H1 (cell line): ENCODE results near the gene NUDT7. TPM values are rescaled to one million over a fixed set of nuclear protein-coding genes. Genes with fewer than 3 reads are reported as not detected.

Experiments used
- CTCF ChIA-PET: fragments of 300-600 bp; sonication (Branson Sonifier 250); formaldehyde crosslinking; loops from one replicate; lab custom pipeline; 2021; ENCODE audit not compliant: partially characterized antibody; lab: Charles Lee
- POLR2A ChIA-PET: fragments of 300-600 bp; sonication (Branson Sonifier 250); formaldehyde crosslinking; loops from one replicate; lab custom pipeline; 2021; ENCODE audit warnings: inconsistent platforms; ENCODE audit not compliant: partially characterized antibody; lab: Charles Lee
- DNase-seq, 2 experiments: peaks; one replicate each; pipeline versions ENCODE4 v3.0.0 to v3.0.0-alpha.2; 2010 to 2022; ENCODE audit warnings: low spot score in 2 of 2, low read depth in 1 of 2, mixed read lengths in 1 of 2
- FAIRE-seq: peaks from 2 replicates; lab custom pipeline; 2011; peaks lifted over from hg19 to GRCh38; lab: Jason Lieb, UNC
- H2AFZ ChIP-seq: 2 replicates; pipeline ENCODE4 v1.8.1; 2012; ENCODE audit warnings: low read length, inconsistent platforms
- H2AK5ac ChIP-seq: 2 replicates; pipeline ENCODE4 v1.6.1; 2013; ENCODE audit warnings: low read depth, low read length
- H2BK120ac ChIP-seq: replicated peaks from 2 replicates; pipeline ENCODE3; 2013; ENCODE audit warnings: low read depth, low read length, inconsistent platforms
- H2BK12ac ChIP-seq: 2 replicates; pipeline ENCODE4 v1.6.1; 2013; ENCODE audit warnings: low read depth, low read length
- H2BK15ac ChIP-seq: 2 replicates; pipeline ENCODE4 v1.6.1; 2013; ENCODE audit warnings: low read length
- H2BK20ac ChIP-seq: 2 replicates; pipeline ENCODE4 v1.6.1; 2013; ENCODE audit warnings: low read length
- H2BK5ac ChIP-seq: 2 replicates; pipeline ENCODE4 v1.6.1; 2013; ENCODE audit warnings: low read depth, low read length
- H3K14ac ChIP-seq: 2 replicates; pipeline ENCODE4 v1.6.1; 2013; ENCODE audit warnings: inconsistent platforms; ENCODE audit not compliant: insufficient read length
- H3K18ac ChIP-seq: 2 replicates; pipeline ENCODE4 v1.6.1; 2013; ENCODE audit warnings: low read length; ENCODE audit errors: extremely low read depth
- H3K23ac ChIP-seq: 2 replicates; pipeline ENCODE4 v1.6.1; 2013; ENCODE audit warnings: inconsistent platforms; ENCODE audit not compliant: insufficient read length
- H3K23me2 ChIP-seq: 2 replicates; pipeline ENCODE4 v1.6.1; 2013; ENCODE audit warnings: low read depth, low read length
- H3K27ac ChIP-seq: 2 replicates; pipeline ENCODE4 v1.6.1; 2011; ENCODE audit warnings: low read depth, low read length, inconsistent platforms
- H3K27me3 ChIP-seq, 4 experiments: replicated peaks in 1 of 4; 1 replicate in 1 of 4; 2 replicates in 3 of 4; pipeline versions ENCODE4 v1.6.1 to v1.8.1; 2011 to 2013; ENCODE audit warnings: low read length in 3 of 4, mild to moderate bottlenecking in 3 of 4, inconsistent platforms in 2 of 4, mixed read lengths in 2 of 4, moderate library complexity in 1 of 4; ENCODE audit not compliant: control insufficient read depth in 3 of 4, insufficient read depth in 3 of 4; ENCODE audit errors: extremely low read depth in 1 of 4
- H3K36me3 ChIP-seq, 4 experiments: 2 replicates each; pipeline versions ENCODE4 v1.6.1 to v1.8.1; 2011 to 2013; ENCODE audit warnings: mild to moderate bottlenecking in 4 of 4, low read length in 3 of 4, moderate library complexity in 2 of 4, control low read depth in 1 of 4, inconsistent platforms in 1 of 4; ENCODE audit not compliant: insufficient read depth in 4 of 4, control insufficient read depth in 2 of 4
- H3K4ac ChIP-seq: replicated peaks from 2 replicates; pipeline ENCODE3; 2013; ENCODE audit warnings: low read length, low read depth, mixed read lengths, inconsistent platforms; ENCODE audit not compliant: insufficient read length
- H3K4me1 ChIP-seq, 4 experiments: replicated peaks in 1 of 4; 1 replicate in 1 of 4; 2 replicates in 3 of 4; pipeline versions ENCODE4 v1.6.1 to v1.8.1; 2011 to 2013; ENCODE audit warnings: low read length in 3 of 4, inconsistent platforms in 2 of 4, mixed read lengths in 1 of 4; ENCODE audit not compliant: insufficient read depth in 4 of 4, control insufficient read depth in 3 of 4
- H3K4me2 ChIP-seq, 2 experiments: 2 replicates each; pipeline versions ENCODE4 v1.6.1 to v1.8.1; 2011 to 2013; ENCODE audit warnings: low read depth in 2 of 2, low read length in 2 of 2, control low read depth in 1 of 2, inconsistent platforms in 1 of 2, mild to moderate bottlenecking in 1 of 2; ENCODE audit not compliant: insufficient read depth in 1 of 2
- H3K4me3 ChIP-seq, 4 experiments: fragments of 200-600, 300-600 bp in 1 of 4; sonication (generic), shearing (Covaris generic), sonication (Bioruptor Twin) in 1 of 4; 2 replicates each; pipeline versions ENCODE4 v1.5.1 to v1.8.1; 2011 to 2016; ENCODE audit warnings: low read length in 4 of 4, low read depth in 3 of 4, control low read depth in 2 of 4, inconsistent platforms in 2 of 4, mild to moderate bottlenecking in 2 of 4, mixed read lengths in 1 of 4, moderate library complexity in 1 of 4; ENCODE audit not compliant: insufficient read depth in 2 of 4; ENCODE audit errors: extremely low read depth in 1 of 4
- H3K56ac ChIP-seq: replicated peaks from 2 replicates; pipeline ENCODE3; 2013; ENCODE audit warnings: low read depth, mild to moderate bottlenecking, mixed read lengths, low read length, inconsistent platforms; ENCODE audit not compliant: insufficient read length
- H3K79me1 ChIP-seq: 2 replicates; pipeline ENCODE4 v1.6.1; 2013; ENCODE audit warnings: low read depth, low read length, control low read depth
- H3K79me2 ChIP-seq, 2 experiments: 2 replicates each; pipeline versions ENCODE4 v1.6.1 to v1.8.1; 2012 to 2013; ENCODE audit warnings: low read length in 2 of 2, mild to moderate bottlenecking in 2 of 2, inconsistent platforms in 1 of 2; ENCODE audit not compliant: insufficient read depth in 2 of 2, control insufficient read depth in 1 of 2
- H3K9ac ChIP-seq, 4 experiments: replicated peaks in 1 of 4; 1 replicate in 1 of 4; 2 replicates in 3 of 4; pipeline versions ENCODE4 v1.6.1 to v1.8.1; 2011 to 2013; ENCODE audit warnings: low read depth in 3 of 4, low read length in 3 of 4, control low read depth in 2 of 4, mild to moderate bottlenecking in 2 of 4, moderate library complexity in 2 of 4, inconsistent platforms in 1 of 4; ENCODE audit errors: extremely low read depth in 1 of 4
- H3K9me3 ChIP-seq, 2 experiments: 2 replicates each; pipeline versions ENCODE4 v1.6.1 to v1.8.1; 2012 to 2013; ENCODE audit warnings: mild to moderate bottlenecking in 2 of 2, moderate library complexity in 2 of 2, control low read depth in 1 of 2, inconsistent platforms in 1 of 2, low read depth in 1 of 2, low read length in 1 of 2, mixed read lengths in 1 of 2; ENCODE audit not compliant: insufficient read depth in 2 of 2
- H4K20me1 ChIP-seq, 2 experiments: replicated peaks in 1 of 2; 2 replicates each; pipeline versions ENCODE3 to v1.8.1; 2011 to 2013; ENCODE audit warnings: inconsistent platforms in 2 of 2, low read length in 2 of 2, mild to moderate bottlenecking in 1 of 2; ENCODE audit not compliant: insufficient read depth in 2 of 2, control insufficient read depth in 1 of 2
- H4K5ac ChIP-seq: 2 replicates; pipeline ENCODE4 v1.6.1; 2013; ENCODE audit warnings: low read length, low read depth, mixed read lengths, inconsistent platforms; ENCODE audit not compliant: insufficient read length
- H4K8ac ChIP-seq: 2 replicates; pipeline ENCODE4 v1.8.0; 2013; ENCODE audit warnings: mild to moderate bottlenecking, moderate library complexity, low read length, inconsistent platforms; ENCODE audit not compliant: insufficient read depth; ENCODE audit errors: extremely low read depth
- H4K91ac ChIP-seq: replicated peaks from 2 replicates; pipeline ENCODE3; 2013; ENCODE audit warnings: low read length, mixed read lengths, inconsistent platforms; ENCODE audit not compliant: insufficient read length
- BACH1 ChIP-seq: IDR thresholded peaks from 2 replicates; pipeline ENCODE4 v1.6.1; 2012; ENCODE audit warnings: low read length, improper control_type of control experiment
- EP300 ChIP-seq, 2 experiments: IDR thresholded peaks; 1 replicate in 1 of 2; 2 replicates in 1 of 2; pipeline ENCODE4 v1.6.1; 2011 to 2012; ENCODE audit warnings: low read depth in 2 of 2, low read length in 2 of 2, mild to moderate bottlenecking in 2 of 2, borderline replicate concordance in 1 of 2, inconsistent platforms in 1 of 2, moderate library complexity in 1 of 2
- MAFK ChIP-seq: IDR thresholded peaks from 2 replicates; pipeline ENCODE4 v1.6.1; 2012; ENCODE audit warnings: low read depth, mild to moderate bottlenecking, improper control_type of control experiment, low read length
- NRF1 ChIP-seq: IDR thresholded peaks from 2 replicates; pipeline ENCODE4 v1.6.1; 2011; ENCODE audit warnings: mild to moderate bottlenecking, low read depth, low read length, improper control_type of control experiment
- PHF8 ChIP-seq: fragments of 200-600 bp; sonication (generic); conservative IDR thresholded peaks from 2 replicates; pipeline ENCODE4 v1.7.1; 2012; ENCODE audit warnings: low read depth, mild to moderate bottlenecking, inconsistent platforms, low read length, moderate library complexity
- POU5F1 ChIP-seq: IDR thresholded peaks from 2 replicates; pipeline ENCODE4 v1.6.1; 2011; ENCODE audit warnings: low read depth, mild to moderate bottlenecking, low read length, moderate library complexity
- SIN3A ChIP-seq, 2 experiments: IDR thresholded peaks in 1 of 2; conservative IDR thresholded peaks in 1 of 2; 2 replicates each; pipeline ENCODE4 v1.6.1; 2011 to 2012; ENCODE audit warnings: low read length in 2 of 2, improper control_type of control experiment in 1 of 2, low read depth in 1 of 2, mild to moderate bottlenecking in 1 of 2
- TBP ChIP-seq: IDR thresholded peaks from 2 replicates; pipeline ENCODE4 v1.6.1; 2011; ENCODE audit warnings: low read depth, low read length, improper control_type of control experiment
- WGBS, 2 experiments: shearing (Covaris generic) in 1 of 2; methylation state at CpG; one replicate each; pipeline versions ENCODE4 v1.1.6 to v1.1.7; 2013 to 2015; ENCODE audit warnings: low lambda C conversion rate in 2 of 2, mixed read lengths in 2 of 2, inconsistent platforms in 1 of 2, low coverage in 1 of 2, missing lambda C conversion rate in 1 of 2; ENCODE audit not compliant: insufficient replicate concordance in 2 of 2, insufficient coverage in 1 of 2, insufficient read length in 1 of 2; ENCODE audit errors: extremely low coverage in 1 of 2, missing lambda C conversion rate in 1 of 2; 5-methylcytosine and 5-hydroxymethylcytosine counted together
- polyA plus RNA-seq, 7 experiments: library from polyadenylated mRNA; depleted of rRNA in 3 of 7; stranded (reverse) in 5 of 7; unstranded in 2 of 7; fragments of >200 nt in 5 of 7; fragments of 200-250 nt in 2 of 7; gene quantifications; 1 replicate in 5 of 7; 2 replicates in 1 of 7; 4 replicates in 1 of 7; pipeline versions ENCODE4 v1.2.1 to v1.2.3, GENCODE V29; 2011 to 2013; ENCODE audit warnings: missing spikeins in 2 of 7, mixed read lengths in 2 of 7
- total RNA-seq: library from RNA; stranded (reverse); fragmentation: NEBNext Ultra II Directional; extraction: Animal tissue kit (Norgen Biotek cat#: 25700); gene quantifications from 2 replicates; pipeline ENCODE4 v1.2.1, GENCODE V29; 2021
- TF ChIP-seq, protein P1 (sequence below): IDR thresholded peaks from 2 replicates; pipeline ENCODE4 v1.6.1; 2012; ENCODE audit warnings: low read length, inconsistent platforms
- TF ChIP-seq, protein P2 (sequence below): IDR thresholded peaks from 2 replicates; pipeline ENCODE4 v1.6.1; 2012; ENCODE audit warnings: inconsistent platforms
- TF ChIP-seq, protein P3 (sequence below): IDR thresholded peaks from 2 replicates; pipeline ENCODE4 v1.6.1; 2011; ENCODE audit warnings: low read length, improper control_type of control experiment

Gene NUDT7
- total and polyA plus RNA-seq, 2 of the 8 experiments (the other 6 are each of a cell fraction or from before 2014, with no cell fraction given): 8.8 to 19.7 TPM

- Histone ChIP-seq H3K18ac (no peak overlapping the region), H2BK5ac (no peak overlapping the region), H4K5ac (no peak overlapping the region), H2BK120ac (no peak overlapping the region), H4K20me1 (no peaks in the 10 kb centered on the region), H3K56ac (no peak overlapping the region), H2AK5ac (no peak overlapping the region), H3K23me2 (no peaks in the 10 kb centered on the region; the same call in 1 of the 2 replicates), H3K23ac (no peak overlapping the region), H3K4me3 (no peak overlapping the region), H4K8ac (no peak overlapping the region), H3K4ac (no peak overlapping the region), H2BK15ac (no peak overlapping the region), H3K79me2 (no peaks in the 10 kb centered on the region), H2BK20ac (no peak overlapping the region), H3K9ac (no peak overlapping the region), H3K27ac (no peak overlapping the region), H3K27me3 (no peaks in the 10 kb centered on the region), H3K14ac (no peak overlapping the region), H3K36me3 (no peaks in the 10 kb centered on the region), H3K4me2 (no peak overlapping the region), H3K4me1 (no peaks in the 10 kb centered on the region), H2AFZ (no peak overlapping the region), H2BK12ac (no peak overlapping the region), H3K9me3 (no peaks in the 10 kb centered on the region), H4K91ac (no peak overlapping the region), H3K79me1 (no peaks in the 10 kb centered on the region)
- no peak for DNase-seq
- WGBS, 2 experiments: 38% methylated on average over 1 of the region's 1 CpG; no CpG with 5 or more reads in 1 of the 2 experiments
- CTCF ChIA-PET: no interaction called here
- FAIRE-seq: no peak
- POLR2A ChIA-PET: no interaction called here
- TF ChIP-seq, protein P1, sequence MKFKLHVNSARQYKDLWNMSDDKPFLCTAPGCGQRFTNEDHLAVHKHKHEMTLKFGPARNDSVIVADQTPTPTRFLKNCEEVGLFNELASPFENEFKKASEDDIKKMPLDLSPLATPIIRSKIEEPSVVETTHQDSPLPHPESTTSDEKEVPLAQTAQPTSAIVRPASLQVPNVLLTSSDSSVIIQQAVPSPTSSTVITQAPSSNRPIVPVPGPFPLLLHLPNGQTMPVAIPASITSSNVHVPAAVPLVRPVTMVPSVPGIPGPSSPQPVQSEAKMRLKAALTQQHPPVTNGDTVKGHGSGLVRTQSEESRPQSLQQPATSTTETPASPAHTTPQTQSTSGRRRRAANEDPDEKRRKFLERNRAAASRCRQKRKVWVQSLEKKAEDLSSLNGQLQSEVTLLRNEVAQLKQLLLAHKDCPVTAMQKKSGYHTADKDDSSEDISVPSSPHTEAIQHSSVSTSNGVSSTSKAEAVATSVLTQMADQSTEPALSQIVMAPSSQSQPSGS: no peak
- no peak for TF ChIP-seq MAFK
- TF ChIP-seq, protein P2, sequence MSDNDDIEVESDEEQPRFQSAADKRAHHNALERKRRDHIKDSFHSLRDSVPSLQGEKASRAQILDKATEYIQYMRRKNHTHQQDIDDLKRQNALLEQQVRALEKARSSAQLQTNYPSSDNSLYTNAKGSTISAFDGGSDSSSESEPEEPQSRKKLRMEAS: no peak
- TF ChIP-seq EP300 (IDR thresholded peaks at IDR 0.05; ENCODE audit: borderline replicate concordance in 1 of 2, low read depth in 2 of 2, low read length in 2 of 2): no peak
- TF ChIP-seq, protein P3, sequence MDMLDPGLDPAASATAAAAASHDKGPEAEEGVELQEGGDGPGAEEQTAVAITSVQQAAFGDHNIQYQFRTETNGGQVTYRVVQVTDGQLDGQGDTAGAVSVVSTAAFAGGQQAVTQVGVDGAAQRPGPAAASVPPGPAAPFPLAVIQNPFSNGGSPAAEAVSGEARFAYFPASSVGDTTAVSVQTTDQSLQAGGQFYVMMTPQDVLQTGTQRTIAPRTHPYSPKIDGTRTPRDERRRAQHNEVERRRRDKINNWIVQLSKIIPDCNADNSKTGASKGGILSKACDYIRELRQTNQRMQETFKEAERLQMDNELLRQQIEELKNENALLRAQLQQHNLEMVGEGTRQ: no peak
- TF ChIP-seq BACH1: no peak
- no peak for TF ChIP-seq POU5F1
- TF ChIP-seq SIN3A (conservative IDR thresholded peaks at IDR 0.05 in 1 of 2, IDR thresholded peaks at IDR 0.05 in 1 of 2; ENCODE audit: low read depth in 1 of 2, low read length in 2 of 2): no peak
- no peak for TF ChIP-seq PHF8
- no peak for TF ChIP-seq TBP
- TF ChIP-seq NRF1: no peak
These were observed 7.6 kb downstream of the NUDT7 start for GRCh38 chr16:77729951-77730350.
